K562 (cell line): ENCODE results near the gene ADM2.

Source experiments
- JUND ChIP-seq, 2 experiments: IDR thresholded peaks; 2 replicates in 1 of 2; 3 replicates in 1 of 2; pipeline ENCODE4 v1.6.1; 2011; ENCODE audit warnings: borderline replicate concordance in 2 of 2, low read depth in 2 of 2, low read length in 2 of 2, improper control_type of control experiment in 1 of 2, missing biosample characterization in 1 of 2, missing genetic modification characterization in 1 of 2, missing genetic modification reagents in 1 of 2
- NFATC3 ChIP-seq: fragments of 450-650 bp; IDR thresholded peaks from 2 replicates; pipeline ENCODE4 v1.6.1; 2017; ENCODE audit warnings: mild to moderate bottlenecking
- RAD21 ChIP-seq, 2 experiments: fragments of 250-450 bp in 1 of 2; fragments of 450-650 bp in 1 of 2; sonication (Bioruptor Pico) in 1 of 2; formaldehyde crosslinking in 1 of 2; IDR thresholded peaks in 1 of 2; conservative IDR thresholded peaks in 1 of 2; 2 replicates each; pipeline versions ENCODE4 v1.4.0 to v1.8.0; 2020 to 2022; ENCODE audit warnings: mild to moderate bottlenecking in 2 of 2, moderate library complexity in 1 of 2
- TARDBP ChIP-seq: fragments of 450-650 bp; IDR thresholded peaks from 2 replicates; pipeline ENCODE4 v1.6.1; 2016
- ZBTB7A ChIP-seq: IDR thresholded peaks from 2 replicates; pipeline ENCODE4 v1.6.1; 2011; ENCODE audit warnings: low read depth, mild to moderate bottlenecking, low read length, moderate library complexity, borderline replicate concordance; ENCODE audit not compliant: control insufficient read depth
- ZNF282 ChIP-seq: sonication (generic); formaldehyde crosslinking; IDR thresholded peaks from 2 replicates; pipeline ENCODE4 v1.8.1; 2023; ENCODE audit warnings: missing genetic modification reagents
- TF ChIP-seq, protein P1 (sequence below), 3 experiments: IDR thresholded peaks in 2 of 3; conservative IDR thresholded peaks in 1 of 3; 2 replicates each; pipeline ENCODE4 v1.5.1; 2011 to 2012; ENCODE audit warnings: low read length in 3 of 3, mild to moderate bottlenecking in 3 of 3, control low read depth in 2 of 3, improper control_type of control experiment in 1 of 3, inconsistent platforms in 1 of 3, low read depth in 1 of 3, mixed read lengths in 1 of 3, moderate library complexity in 1 of 3; ENCODE audit not compliant: insufficient read depth in 2 of 3
- TF ChIP-seq, protein P2 (sequence below): fragments of 250-450 bp; sonication (Bioruptor Pico); IDR thresholded peaks from 2 replicates; pipeline ENCODE4 v1.8.0; 2022; ENCODE audit warnings: inconsistent platforms, mild to moderate bottlenecking, moderate library complexity, borderline replicate concordance
- TF ChIP-seq, protein P3 (sequence below): IDR thresholded peaks from 3 replicates; pipeline ENCODE4 v1.6.1; 2011; ENCODE audit warnings: borderline replicate concordance, mild to moderate bottlenecking; ENCODE audit not compliant: insufficient read length, insufficient read depth
- TF ChIP-seq, protein P4 (sequence below): fragments of 450-650 bp; IDR thresholded peaks from 2 replicates; pipeline ENCODE4 v1.6.1; 2016
- TF ChIP-seq, protein P5 (sequence below), 2 experiments: fragments of 450-650 bp; formaldehyde crosslinking in 1 of 2; IDR thresholded peaks; 2 replicates each; pipeline versions ENCODE4 v1.4.0 to v1.6.1; 2014 to 2020; ENCODE audit warnings: mild to moderate bottlenecking in 2 of 2, borderline replicate concordance in 1 of 2, low read depth in 1 of 2

DNA sequence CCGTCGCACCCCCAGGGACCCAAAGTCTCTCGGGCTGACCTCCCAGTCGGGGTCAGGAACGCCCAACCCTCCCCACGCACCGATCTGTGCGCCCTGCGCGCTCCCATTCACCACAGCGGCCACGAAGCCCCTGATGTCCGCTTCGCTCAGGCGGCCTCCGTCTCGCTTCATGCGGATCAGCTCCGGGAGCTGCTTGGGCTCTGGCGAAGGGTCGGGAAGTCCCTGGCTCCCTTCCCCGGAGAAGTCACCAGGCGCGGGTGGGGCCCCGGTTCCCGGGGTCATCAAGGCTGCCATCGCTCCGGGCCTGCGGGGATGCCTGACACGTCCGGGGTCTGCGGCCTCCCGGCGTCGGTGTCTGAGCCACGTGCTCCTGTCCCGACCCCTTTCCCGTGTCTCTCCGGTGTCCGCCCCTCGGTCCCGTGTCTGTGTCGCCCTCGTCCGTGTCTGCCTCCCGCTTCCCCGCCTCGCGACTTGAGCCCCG, 48.1 kb downstream of the ADM2 start:
- TF ChIP-seq, protein P1, sequence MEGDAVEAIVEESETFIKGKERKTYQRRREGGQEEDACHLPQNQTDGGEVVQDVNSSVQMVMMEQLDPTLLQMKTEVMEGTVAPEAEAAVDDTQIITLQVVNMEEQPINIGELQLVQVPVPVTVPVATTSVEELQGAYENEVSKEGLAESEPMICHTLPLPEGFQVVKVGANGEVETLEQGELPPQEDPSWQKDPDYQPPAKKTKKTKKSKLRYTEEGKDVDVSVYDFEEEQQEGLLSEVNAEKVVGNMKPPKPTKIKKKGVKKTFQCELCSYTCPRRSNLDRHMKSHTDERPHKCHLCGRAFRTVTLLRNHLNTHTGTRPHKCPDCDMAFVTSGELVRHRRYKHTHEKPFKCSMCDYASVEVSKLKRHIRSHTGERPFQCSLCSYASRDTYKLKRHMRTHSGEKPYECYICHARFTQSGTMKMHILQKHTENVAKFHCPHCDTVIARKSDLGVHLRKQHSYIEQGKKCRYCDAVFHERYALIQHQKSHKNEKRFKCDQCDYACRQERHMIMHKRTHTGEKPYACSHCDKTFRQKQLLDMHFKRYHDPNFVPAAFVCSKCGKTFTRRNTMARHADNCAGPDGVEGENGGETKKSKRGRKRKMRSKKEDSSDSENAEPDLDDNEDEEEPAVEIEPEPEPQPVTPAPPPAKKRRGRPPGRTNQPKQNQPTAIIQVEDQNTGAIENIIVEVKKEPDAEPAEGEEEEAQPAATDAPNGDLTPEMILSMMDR (IDR thresholded peaks at IDR 0.05 in 2 of 3, conservative IDR thresholded peaks at IDR 0.05 in 1 of 3; ENCODE audit: insufficient read depth in 2 of 3, low read depth in 1 of 3, low read length in 3 of 3), result no peak
- TF ChIP-seq NFATC3, result no peak
- TF ChIP-seq ZBTB7A, result no peak
- TF ChIP-seq, protein P2, sequence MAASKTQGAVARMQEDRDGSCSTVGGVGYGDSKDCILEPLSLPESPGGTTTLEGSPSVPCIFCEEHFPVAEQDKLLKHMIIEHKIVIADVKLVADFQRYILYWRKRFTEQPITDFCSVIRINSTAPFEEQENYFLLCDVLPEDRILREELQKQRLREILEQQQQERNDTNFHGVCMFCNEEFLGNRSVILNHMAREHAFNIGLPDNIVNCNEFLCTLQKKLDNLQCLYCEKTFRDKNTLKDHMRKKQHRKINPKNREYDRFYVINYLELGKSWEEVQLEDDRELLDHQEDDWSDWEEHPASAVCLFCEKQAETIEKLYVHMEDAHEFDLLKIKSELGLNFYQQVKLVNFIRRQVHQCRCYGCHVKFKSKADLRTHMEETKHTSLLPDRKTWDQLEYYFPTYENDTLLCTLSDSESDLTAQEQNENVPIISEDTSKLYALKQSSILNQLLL (CRISPR knock-in tag), result no peak
- TF ChIP-seq JUND (IDR thresholded peaks at IDR 0.05; ENCODE audit: borderline replicate concordance, low read depth, low read length), result no peak
- no peak for TF ChIP-seq JUND (tag; IDR thresholded peaks at IDR 0.05; ENCODE audit: borderline replicate concordance, low read depth, low read length)
- TF ChIP-seq, protein P3, sequence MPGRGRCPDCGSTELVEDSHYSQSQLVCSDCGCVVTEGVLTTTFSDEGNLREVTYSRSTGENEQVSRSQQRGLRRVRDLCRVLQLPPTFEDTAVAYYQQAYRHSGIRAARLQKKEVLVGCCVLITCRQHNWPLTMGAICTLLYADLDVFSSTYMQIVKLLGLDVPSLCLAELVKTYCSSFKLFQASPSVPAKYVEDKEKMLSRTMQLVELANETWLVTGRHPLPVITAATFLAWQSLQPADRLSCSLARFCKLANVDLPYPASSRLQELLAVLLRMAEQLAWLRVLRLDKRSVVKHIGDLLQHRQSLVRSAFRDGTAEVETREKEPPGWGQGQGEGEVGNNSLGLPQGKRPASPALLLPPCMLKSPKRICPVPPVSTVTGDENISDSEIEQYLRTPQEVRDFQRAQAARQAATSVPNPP, result no peak
- no peak for TF ChIP-seq TARDBP
- TF ChIP-seq RAD21 (CRISPR knock-in tag; conservative IDR thresholded peaks at IDR 0.05 in 1 of 2, IDR thresholded peaks at IDR 0.05 in 1 of 2), result no peak
- TF ChIP-seq, protein P4, sequence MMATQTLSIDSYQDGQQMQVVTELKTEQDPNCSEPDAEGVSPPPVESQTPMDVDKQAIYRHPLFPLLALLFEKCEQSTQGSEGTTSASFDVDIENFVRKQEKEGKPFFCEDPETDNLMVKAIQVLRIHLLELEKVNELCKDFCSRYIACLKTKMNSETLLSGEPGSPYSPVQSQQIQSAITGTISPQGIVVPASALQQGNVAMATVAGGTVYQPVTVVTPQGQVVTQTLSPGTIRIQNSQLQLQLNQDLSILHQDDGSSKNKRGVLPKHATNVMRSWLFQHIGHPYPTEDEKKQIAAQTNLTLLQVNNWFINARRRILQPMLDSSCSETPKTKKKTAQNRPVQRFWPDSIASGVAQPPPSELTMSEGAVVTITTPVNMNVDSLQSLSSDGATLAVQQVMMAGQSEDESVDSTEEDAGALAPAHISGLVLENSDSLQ, result no peak
- no peak for TF ChIP-seq ZNF282 (CRISPR knock-in tag)
- TF ChIP-seq, protein P5, sequence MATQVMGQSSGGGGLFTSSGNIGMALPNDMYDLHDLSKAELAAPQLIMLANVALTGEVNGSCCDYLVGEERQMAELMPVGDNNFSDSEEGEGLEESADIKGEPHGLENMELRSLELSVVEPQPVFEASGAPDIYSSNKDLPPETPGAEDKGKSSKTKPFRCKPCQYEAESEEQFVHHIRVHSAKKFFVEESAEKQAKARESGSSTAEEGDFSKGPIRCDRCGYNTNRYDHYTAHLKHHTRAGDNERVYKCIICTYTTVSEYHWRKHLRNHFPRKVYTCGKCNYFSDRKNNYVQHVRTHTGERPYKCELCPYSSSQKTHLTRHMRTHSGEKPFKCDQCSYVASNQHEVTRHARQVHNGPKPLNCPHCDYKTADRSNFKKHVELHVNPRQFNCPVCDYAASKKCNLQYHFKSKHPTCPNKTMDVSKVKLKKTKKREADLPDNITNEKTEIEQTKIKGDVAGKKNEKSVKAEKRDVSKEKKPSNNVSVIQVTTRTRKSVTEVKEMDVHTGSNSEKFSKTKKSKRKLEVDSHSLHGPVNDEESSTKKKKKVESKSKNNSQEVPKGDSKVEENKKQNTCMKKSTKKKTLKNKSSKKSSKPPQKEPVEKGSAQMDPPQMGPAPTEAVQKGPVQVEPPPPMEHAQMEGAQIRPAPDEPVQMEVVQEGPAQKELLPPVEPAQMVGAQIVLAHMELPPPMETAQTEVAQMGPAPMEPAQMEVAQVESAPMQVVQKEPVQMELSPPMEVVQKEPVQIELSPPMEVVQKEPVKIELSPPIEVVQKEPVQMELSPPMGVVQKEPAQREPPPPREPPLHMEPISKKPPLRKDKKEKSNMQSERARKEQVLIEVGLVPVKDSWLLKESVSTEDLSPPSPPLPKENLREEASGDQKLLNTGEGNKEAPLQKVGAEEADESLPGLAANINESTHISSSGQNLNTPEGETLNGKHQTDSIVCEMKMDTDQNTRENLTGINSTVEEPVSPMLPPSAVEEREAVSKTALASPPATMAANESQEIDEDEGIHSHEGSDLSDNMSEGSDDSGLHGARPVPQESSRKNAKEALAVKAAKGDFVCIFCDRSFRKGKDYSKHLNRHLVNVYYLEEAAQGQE (IDR thresholded peaks at IDR 0.05; ENCODE audit: borderline replicate concordance), result no peak
- TF ChIP-seq, protein P5 (CRISPR knock-in tag; IDR thresholded peaks at IDR 0.05; ENCODE audit: low read depth), result no peak
